ENCODE results near the gene CUL1. TPM values are rescaled to one million over a fixed set of nuclear protein-coding genes. Genes with fewer than 3 reads are reported as not detected.

The CUL1 gene
- total RNA-seq, 1 experiment from 2014 or later, result 49.2 TPM

GRCh38 chr7:148787571-148788295 is 89.0 kb downstream of the CUL1 start:
- no peak for DNase-seq (ENCODE audit: unreplicated experiment)
- intact Hi-C loops (cut with micrococcal nuclease), result no loop called here
- Mint-ChIP-seq H3K27ac (ENCODE audit: low read depth, unreplicated experiment) (no peak overlapping the region), H3K36me3 (ENCODE audit: insufficient read depth, unreplicated experiment) (peaks cover 74% of the 10 kb centered on the region), H3K4me1 (ENCODE audit: insufficient read depth, unreplicated experiment) (peaks cover 11% of the 10 kb centered on the region), H3K4me3 (ENCODE audit: unreplicated experiment) (no peak overlapping the region), H3K27me3 (ENCODE audit: insufficient read depth, unreplicated experiment) (no peaks in the 10 kb centered on the region), H3K9me3 (ENCODE audit: unreplicated experiment) (no peaks in the 10 kb centered on the region)
- ChIA-PET CTCF (interaction anchor here (0.7 to 2.0 kb wide), 3 partner anchors 169 to 212 kb away, joined by 3 to 8 read pairs (median 6); no protein-coding TSS in a partner anchor), POLR2A (no interaction called here)
- no peak for TF ChIP-seq CTCF (IDR thresholded peaks at IDR 0.05; ENCODE audit: unreplicated experiment)
- BruUV-seq (replicated peaks), result no TSS peak

GRCh38 chr7:148789220-148789619 is 90.5 kb downstream of the CUL1 start:
- POLR2A ChIA-PET, result interaction anchor here (0.9 kb wide), 1 partner anchor 10 kb away, joined by 4 read pairs; no protein-coding TSS in a partner anchor
- Mint-ChIP-seq H3K4me1 (ENCODE audit: insufficient read depth, unreplicated experiment) (peaks cover 8% of the 10 kb centered on the region), H3K36me3 (ENCODE audit: insufficient read depth, unreplicated experiment) (peaks cover 85% of the 10 kb centered on the region), H3K4me3 (ENCODE audit: unreplicated experiment) (no peak overlapping the region), H3K9me3 (ENCODE audit: unreplicated experiment) (no peaks in the 10 kb centered on the region), H3K27ac (ENCODE audit: low read depth, unreplicated experiment) (no peak overlapping the region), H3K27me3 (ENCODE audit: insufficient read depth, unreplicated experiment) (no peaks in the 10 kb centered on the region)
- BruUV-seq (replicated peaks), result no TSS peak
- no peak for TF ChIP-seq CTCF (IDR thresholded peaks at IDR 0.05; ENCODE audit: unreplicated experiment)
- CTCF ChIA-PET, result interaction anchor here (1.0 kb wide), 1 partner anchor 179 kb away, joined by 3 read pairs; no protein-coding TSS in a partner anchor
- DNase-seq (ENCODE audit: unreplicated experiment), result no peak
- intact Hi-C loops (cut with micrococcal nuclease), result no loop called here

- Mint-ChIP-seq H3K36me3 (ENCODE audit: insufficient read depth, unreplicated experiment) (peaks cover 87% of the 10 kb centered on the region), H3K4me1 (ENCODE audit: insufficient read depth, unreplicated experiment) (peaks cover 5% of the 10 kb centered on the region), H3K27me3 (ENCODE audit: insufficient read depth, unreplicated experiment) (no peaks in the 10 kb centered on the region), H3K4me3 (ENCODE audit: unreplicated experiment) (no peak overlapping the region), H3K9me3 (ENCODE audit: unreplicated experiment) (no peaks in the 10 kb centered on the region), H3K27ac (ENCODE audit: low read depth, unreplicated experiment) (no peak overlapping the region)
- no peak for TF ChIP-seq CTCF (IDR thresholded peaks at IDR 0.05; ENCODE audit: unreplicated experiment)
- intact Hi-C loops (cut with micrococcal nuclease), result no loop called here
- no peak for DNase-seq (ENCODE audit: unreplicated experiment)
- ChIA-PET CTCF (interaction anchor here (0.9 to 1.3 kb wide), 4 partner anchors 90 to 215 kb away, joined by 3 to 4 read pairs (median 4); no protein-coding TSS in a partner anchor), POLR2A (interaction anchor here (0.6 kb wide), 1 partner anchor 278 kb away, joined by 3 read pairs; no protein-coding TSS in a partner anchor)
- no TSS peak for BruUV-seq (replicated peaks)
These were observed 91.5 kb downstream of the CUL1 start for GRCh38 chr7:148790131-148790726.

GRCh38 chr7:148790850-148791249 is 92.1 kb downstream of the CUL1 start:
- Mint-ChIP-seq H3K27me3 (ENCODE audit: insufficient read depth, unreplicated experiment) (no peaks in the 10 kb centered on the region), H3K4me3 (ENCODE audit: unreplicated experiment) (no peak overlapping the region), H3K9me3 (ENCODE audit: unreplicated experiment) (no peaks in the 10 kb centered on the region), H3K4me1 (ENCODE audit: insufficient read depth, unreplicated experiment) (peaks cover 5% of the 10 kb centered on the region), H3K27ac (ENCODE audit: low read depth, unreplicated experiment) (no peak overlapping the region), H3K36me3 (ENCODE audit: insufficient read depth, unreplicated experiment) (peaks cover 87% of the 10 kb centered on the region)
- POLR2A ChIA-PET, result interaction anchor here (0.6 kb wide), 1 partner anchor 278 kb away, joined by 3 read pairs; no protein-coding TSS in a partner anchor
- CTCF ChIA-PET, result interaction anchor here (0.9 to 1.3 kb wide), 3 partner anchors 89 to 215 kb away, joined by 3 to 4 read pairs (median 4); no protein-coding TSS in a partner anchor
- DNase-seq (ENCODE audit: unreplicated experiment), result no peak
- intact Hi-C loops (cut with micrococcal nuclease), result no loop called here
- no TSS peak for BruUV-seq (replicated peaks)
- TF ChIP-seq CTCF (IDR thresholded peaks at IDR 0.05; ENCODE audit: unreplicated experiment), result no peak

All from MCF 10A (cell line).